HG02798 (cell line): ENCODE data around the gene MED13L.
"Not testable (repeated sequence)": the region's sequence is repeated elsewhere in the genome, so short reads cannot be mapped to it uniquely, and the experiment has no call there.

Source experiments
- ATAC-seq: cut with Tn5 transposase; IDR thresholded peaks from one replicate; pipeline ENCODE4 v1.9.1; 2021; ENCODE audit warnings: mild to moderate bottlenecking; ENCODE audit not compliant: unreplicated experiment, poor library complexity

The MED13L gene

DNA sequence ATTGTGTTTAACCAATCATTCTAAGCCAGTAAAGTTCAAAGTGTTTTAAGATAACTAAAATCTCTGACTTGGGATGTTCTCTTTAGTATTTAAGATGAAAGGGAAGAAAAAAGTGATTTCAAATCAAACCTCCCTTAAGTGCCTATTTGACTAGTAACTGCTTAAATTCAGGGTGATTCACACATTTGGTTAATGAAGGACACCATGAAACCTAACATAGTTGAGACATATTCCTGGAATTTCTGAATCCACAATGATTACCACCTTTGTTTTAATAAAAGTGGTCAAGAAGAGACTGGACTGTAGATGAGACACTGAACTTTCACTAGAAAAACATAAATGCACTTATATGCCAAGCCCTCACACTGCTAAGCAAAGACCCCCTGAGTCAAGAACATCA is 138.7 kb downstream of the MED13L start:
- ATAC-seq: no peak

DNA sequence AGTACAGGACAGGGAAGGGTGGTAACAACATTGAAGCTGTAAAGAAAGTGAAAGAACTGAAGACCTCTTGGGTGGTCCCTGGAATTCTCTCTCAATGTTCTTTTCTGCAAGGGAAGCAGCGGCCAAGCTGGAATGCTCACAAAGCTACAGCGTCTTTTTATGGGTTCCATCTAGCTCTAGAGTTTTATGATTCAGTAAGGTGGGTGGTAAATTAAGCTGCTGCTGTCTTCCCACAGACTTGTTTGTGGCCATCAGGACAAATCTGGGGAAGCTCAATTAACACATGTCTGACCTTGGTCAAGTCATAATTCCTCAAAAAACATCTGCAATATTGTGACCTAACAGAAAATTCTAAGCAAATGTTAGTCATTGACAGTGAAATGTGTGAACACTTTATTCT is 139.1 kb downstream of the MED13L start:
- ATAC-seq: no peak

DNA sequence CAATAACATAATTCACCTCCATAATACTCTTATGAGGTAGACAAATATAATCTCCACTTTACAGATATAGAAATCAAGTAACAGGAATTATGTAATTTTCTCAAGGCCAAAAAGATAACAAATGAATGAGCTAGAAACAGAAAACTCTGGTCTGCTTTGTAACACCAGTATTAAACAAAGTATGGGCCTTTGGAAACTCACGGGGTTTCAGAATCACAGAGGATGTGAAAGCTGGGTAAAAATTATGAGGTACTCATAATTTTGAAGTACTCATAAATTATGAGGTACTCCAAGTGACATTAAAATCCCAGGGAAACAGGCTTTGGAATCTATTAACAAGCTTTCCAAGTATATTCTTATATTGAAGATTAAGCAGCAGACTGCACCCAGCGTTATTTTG is 140.2 kb downstream of the MED13L start:
- no peak for ATAC-seq

DNA sequence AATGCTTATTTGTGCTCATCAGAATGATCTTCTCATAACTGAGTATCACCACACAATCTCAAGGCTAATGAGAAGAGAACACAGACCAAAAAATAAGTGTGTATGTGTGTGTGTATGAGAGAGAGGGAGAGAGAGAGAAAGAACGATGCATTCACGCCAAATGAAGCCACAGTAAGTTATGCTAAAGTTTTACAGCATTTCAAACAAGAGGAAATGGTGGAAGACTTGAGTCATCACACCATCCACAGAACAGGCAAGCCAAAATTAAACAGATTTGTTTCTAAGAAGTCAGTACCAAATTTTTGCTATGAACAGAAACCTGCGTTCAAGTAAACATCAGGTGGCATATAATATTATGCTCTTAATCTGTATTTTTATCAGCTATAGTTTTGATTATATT is 141.2 kb downstream of the MED13L start:
- ATAC-seq: no peak

DNA sequence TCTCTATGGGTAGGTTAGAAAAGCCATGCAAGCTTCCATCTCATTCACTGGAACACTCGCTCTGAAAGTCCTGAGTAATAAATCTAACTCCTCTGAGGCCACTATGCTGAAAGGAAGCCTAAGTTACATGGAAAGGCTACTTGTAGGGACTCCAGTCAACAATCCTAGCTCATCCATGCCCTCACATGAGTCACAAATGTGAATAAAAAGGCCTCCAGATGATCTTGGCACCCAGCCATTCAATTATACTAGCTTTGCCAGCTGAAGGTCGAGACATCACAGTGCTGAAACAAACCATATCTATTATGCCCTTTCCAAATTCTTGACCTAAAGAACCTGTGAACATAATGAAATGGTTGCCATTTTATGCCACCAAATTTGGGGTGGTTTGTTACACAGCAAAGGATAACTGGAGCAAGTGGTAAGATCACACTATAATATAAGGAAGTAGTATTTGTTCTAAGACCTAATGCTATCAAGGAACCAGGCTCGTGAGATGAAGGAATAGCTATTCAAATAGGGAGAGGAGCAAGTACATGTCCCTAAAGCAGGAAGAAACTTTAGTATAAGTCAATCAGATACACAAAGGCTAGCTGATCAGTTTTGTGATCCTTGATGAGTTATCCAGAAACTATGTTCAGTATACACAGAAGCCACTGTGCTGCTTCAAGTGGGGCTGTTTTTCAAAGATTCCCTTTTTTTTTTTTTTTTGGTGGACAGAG is 142.1 kb downstream of the MED13L start:
- no peak for ATAC-seq

DNA sequence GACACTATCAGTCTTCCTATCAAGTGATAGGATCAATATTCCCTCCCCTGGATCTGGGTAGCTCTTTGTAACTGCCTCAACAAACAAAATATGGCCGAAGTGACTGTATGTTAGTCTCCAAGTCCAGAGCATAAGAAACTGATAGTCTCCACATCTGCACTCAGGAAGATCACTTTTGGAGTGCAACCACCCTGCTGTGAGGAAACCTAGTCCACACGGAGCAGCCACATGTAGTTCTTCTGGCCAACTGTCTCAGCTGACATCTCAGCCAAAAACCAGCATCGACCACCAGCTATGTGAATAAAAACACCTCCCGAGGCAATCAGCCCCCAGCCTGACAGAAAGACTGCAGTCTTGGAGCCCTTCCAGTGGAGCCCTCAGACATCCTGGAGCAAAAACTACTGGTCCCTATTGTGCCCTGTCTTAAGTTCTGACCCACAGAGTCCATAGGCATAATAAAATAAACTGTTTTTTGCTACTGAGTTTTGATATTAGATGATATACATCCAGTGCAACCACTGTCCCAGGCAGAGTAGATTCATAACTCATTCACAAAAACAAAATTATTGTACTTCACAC is 143.8 kb downstream of the MED13L start:
- no peak for ATAC-seq

DNA sequence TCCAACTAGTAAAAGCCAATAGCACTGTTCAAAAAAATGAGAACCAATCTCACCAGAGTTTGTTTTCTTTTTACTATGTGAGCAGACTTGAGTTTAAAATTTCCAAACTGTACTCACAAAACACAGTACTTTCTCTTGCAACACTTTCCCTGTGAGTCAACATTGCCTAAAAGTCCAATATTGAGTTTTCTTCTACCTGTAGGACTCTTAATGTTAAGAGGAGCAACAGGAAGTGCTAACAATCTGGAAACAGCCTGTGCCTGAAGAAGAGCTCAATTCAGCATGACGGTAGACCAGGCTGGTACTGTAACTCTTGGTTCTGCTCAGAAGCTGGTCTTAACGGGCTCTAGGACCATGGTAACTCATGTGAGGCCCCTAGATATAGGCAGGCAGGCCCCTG is 144.3 kb downstream of the MED13L start:
- ATAC-seq: no peak

DNA sequence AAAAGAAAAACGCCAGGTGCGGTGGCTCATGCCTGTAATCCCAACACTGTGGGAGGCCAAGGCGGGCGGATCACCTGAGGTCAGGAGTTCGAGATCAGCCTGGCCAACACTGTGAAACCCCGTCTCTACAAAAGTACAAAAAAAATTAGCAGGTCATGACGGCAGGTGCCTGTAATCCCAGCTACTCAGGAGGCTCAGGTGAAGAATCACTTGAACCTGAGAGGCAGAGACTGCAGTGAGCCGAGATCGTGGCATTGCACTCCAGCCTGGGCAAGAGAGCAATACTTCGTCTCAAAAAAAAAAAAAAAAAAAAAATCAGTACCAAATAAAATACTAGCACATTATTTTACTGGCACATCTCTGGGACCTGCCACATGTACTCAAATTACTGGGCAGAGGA is 145.5 kb downstream of the MED13L start:
- not testable (repeated sequence) for ATAC-seq

DNA sequence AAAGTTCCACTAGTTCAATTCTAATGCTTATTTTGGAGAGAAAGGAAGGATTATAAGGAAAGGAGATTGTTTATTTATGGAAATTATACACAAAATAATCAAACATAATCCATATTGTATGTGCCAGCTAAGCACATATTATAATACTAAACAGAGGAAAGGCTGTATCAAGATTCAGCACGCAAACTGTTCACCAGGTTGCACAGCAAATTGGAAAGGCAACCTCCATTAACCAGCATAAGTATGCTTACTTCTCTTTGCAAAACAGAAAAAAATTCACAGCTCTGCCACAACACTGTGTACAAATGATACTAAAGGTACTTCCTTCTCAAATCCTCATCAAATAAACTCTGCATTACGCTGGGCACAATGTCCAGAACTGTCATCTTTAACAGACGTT is 146.3 kb downstream of the MED13L start:
- no peak for ATAC-seq

DNA sequence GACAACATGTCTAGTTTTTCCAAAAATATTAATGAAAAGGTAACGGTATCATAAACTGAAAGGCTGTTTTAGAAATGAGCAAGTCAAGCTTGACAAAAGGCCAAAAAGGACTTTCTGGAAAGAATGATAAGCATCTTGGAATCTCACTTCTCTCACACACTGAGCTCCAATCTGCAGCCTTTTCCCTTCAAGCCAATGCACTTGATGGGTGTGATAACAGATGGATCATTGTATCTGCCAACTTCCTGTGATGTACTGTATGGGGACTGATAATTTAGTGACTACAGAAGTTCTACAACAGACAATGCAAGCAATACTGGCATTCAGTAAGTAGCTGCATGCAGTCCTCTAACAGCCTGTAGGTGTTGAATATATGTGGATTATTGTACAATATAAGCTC is 147.1 kb downstream of the MED13L start:
- ATAC-seq: no peak

DNA sequence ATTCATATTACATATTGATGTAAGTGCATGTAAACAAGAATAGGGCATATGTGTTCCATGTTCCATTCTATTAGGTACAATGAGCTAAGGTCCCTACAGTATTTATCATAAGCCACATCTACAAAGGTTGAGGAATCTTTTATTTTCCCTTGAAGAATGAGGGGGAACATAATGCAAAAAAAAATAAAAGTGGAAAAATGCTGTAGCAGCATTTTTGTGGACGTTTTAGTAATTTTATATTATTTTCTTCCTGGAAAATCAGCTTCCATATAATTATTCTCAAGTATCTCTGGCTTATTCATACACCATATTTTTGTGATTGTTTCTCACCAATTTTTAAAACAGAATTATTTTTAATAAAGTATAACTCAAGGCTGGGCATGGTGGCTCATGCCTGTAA is 148.7 kb downstream of the MED13L start:
- ATAC-seq: no peak

DNA sequence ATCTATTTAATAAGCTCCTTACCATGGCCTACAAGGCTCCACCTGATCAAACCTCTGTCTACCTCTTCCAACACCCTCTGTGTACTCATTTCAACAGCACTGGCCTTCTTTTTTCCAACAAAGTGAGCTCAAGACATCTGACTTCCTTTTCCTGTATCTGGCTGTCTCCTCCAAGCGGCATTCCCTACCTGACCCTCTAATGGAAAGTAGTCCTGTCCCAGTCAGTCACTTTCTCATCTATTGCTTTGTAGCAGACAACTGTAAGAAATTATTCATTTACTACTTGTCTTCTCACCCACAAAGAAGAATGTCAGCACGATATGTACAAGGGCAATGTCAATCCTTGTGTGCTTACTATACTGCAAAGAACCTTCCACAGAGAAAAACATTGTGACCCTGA is 149.6 kb downstream of the MED13L start:
- ATAC-seq: no peak

DNA sequence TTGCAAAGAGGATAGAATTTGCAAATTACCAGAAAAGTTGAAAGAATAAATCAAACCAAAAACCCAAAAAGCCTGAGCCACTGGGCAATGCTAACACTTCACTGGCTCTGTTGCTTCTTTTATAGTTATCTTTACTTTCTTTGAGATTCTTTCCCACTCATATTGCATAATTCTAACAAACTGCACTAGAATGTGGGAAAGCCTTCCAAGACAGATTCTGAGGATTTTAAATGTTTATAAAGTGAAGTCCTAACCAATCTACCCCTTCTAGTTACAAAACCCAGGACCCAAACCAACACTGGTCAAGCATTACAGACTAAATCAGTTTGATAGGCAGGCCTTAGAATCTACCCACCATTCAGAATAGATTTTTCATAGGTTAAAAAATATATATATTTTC is 150.9 kb downstream of the MED13L start:
- ATAC-seq: no peak

DNA sequence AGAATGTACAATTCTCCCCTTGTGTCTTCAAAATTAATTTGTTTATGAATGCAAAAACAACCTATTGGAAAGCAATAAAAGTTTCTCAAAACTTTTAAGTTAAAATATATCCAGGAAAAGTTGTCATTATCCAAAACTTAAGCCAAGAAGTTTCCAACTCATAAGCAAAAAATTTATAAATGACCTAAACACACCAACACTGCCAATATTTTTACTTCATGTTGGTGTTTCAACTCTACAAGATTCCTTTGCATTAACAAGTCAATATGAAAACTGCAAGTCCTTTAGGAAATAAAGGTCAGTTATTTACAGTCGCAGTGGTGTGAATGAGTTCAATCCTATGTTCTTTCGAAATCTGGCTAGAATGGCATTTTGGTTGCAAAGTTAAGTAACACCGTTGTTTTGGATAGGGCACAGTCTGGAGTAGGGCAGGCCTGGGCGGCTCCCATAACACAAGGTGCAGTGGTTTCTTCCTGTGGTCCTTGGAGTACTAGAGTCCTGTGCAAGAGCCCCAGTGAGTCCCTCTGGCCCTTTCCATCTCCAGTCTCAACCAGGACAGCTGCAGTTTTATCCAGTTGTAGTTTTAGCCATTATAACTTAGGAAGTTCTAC is 151.4 kb downstream of the MED13L start:
- ATAC-seq: no peak

DNA sequence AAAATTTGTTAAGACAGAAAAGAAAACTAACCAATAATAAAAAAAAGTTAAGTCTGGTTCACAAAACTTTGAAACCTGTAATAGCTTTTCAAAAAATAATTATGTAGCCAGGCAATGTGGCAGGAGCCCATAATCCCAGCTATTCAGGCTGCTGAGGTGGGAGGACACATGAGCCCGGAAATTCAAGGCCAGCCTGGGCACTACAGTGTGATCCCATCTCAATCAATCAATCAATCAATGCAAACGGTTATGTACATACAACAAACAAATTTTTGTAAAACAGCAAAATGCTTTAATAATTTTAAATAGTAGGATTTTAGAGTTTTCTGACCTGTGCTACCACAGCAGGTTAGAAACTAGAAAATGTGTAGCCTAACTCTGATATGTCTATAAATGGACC is 152.4 kb downstream of the MED13L start:
- ATAC-seq: no peak

DNA sequence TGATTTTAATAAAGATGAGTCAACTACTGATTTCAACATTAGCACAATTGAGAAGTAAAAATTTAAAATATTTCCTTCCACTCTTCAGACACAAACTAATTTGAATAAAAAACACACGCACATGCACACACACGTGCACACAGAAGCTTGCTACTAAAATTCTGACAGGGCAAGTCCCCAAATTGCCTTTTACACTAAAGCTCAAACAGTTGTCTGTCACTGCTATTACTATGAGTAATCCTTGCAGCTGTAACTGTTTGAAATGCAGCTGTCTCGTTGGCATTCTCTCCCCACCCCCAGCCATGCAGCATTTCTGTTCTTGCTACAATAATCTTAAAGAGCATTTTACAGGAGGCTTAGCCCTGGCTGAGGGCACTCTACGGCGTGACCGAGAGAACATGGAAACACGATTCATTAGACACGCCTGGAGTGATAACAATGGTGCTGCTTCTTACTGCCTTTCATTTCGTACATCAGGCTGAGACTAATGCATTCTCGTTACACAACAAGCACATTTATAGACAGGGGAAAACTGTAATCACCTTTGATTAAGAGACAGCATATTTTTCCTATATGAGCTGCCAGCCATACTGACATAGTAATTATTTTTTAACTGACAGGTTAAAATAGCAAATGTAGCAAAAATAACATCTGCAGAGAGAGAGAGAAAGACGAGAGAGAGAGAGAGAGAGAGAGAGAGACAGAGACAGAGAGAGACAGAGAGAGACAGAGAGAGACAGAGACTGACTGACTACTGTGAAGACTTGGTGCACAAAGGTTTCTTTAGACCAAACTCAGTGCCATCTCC is 153.8 kb downstream of the MED13L start:
- ATAC-seq: peak; percentile 64

DNA sequence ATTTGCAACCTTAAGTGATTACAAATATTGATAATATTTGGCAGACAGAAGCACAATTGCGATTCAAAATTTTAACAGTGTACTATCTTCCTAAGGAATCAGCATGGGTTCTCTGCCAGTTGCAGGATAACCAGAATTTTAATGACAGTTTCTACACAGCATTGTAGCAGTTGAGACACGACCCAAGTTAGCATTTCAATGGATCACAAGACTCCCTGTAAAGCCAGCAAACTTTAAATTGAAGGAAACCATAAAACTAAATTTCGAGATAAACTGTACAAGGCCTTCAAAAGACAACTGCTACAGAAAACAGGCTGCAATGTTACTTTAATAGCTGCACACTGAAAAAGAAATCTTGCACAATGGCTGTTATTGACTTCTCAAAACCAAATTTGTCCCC is 154.9 kb downstream of the MED13L start:
- ATAC-seq: no peak

DNA sequence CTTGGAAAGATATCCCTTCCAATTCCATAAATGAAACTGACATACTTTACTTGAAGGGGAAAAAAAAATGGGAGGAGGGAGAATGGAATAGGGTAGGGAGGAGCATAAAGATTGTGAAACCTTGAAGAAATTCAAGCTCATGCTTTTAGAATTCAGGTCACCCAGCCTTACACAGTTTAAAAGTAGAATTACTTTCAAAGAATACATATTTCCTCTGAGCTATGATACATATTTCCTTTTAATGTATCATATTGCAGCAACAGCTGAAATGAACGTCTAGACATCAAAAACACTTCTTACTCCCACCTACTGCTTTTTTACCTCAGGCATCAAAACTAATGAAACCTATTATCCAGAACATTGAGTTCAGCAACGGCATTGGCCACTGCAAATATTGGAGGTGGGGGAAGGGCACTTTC is 156.0 kb downstream of the MED13L start:
- ATAC-seq: no peak

DNA sequence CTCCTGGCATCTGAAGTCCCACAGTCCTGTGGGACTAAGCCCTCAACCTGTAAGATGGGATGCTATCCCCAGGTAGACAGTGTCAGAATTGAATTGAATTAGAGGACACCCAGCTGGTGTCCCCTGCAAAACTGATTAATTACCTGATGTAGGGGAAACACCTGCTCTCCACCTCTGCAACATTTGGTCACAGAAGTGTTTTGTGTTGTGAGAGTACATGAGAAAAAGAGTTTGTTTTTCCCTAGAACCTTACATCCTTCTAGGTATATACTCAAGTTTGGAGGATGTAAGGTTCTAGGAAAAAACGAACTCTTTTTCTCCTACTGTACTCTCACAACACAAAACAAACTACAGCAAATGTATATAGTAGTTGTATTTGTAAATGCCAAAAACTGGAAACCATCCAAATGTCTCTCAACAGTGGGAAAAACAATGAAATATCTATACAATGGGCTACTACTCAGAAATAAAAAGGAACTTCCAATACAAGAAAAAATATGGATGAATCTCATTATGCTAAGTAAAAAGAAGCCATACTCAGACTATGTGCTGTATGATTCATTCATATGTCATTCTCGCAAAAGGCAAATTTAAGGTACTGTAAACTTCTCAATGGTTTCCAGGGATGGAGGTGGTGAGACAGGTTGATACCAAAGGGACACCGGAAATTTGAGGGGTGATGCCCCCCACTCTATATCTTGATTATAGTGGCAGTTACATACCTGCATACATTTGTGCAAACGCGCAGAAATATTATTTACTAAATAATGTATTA is 160.7 kb downstream of the MED13L start:
- no peak for ATAC-seq

DNA sequence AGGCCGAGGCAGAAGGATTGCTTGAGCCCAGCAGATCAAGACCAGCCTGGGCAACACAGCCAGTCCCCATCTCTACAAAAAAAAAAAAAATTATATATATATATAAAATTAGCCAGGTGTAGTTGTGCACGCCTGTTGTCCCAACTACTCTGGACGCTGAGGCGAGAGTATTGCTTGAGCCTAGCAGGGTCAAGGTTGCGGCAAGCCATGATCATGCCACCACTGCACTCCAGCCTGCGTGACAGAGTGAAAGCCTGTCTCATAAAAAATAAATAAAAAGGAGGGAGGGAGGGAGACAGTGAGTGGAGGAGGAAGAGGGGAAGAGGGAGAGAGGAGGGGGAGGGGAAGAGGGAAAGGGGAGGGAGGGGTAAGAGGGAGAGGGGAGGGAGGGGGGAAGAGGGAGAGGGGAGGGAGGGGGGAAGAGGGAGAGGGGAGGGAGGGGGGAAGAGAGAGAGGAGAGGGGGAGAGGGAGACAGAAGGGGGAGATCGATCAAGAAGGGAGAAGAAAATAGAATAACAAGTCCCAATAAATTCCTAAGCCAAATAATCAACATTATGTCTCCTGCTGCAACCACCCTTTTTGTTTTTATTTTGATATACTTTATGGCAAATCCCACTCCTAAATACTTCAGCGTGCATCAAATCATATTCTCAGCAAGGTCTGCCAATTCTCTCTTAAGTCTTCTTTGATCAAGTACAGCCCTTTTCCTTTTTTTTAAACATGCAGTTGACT is 163.9 kb downstream of the MED13L start:
- ATAC-seq: no peak
